Endodermal cell (in vitro differentiated cells): Measurements from ENCODE around the gene TP53I11. TPM values are rescaled to one million over a fixed set of nuclear protein-coding genes. Genes with fewer than 3 reads are reported as not detected.
A peak's percentile ranks its signal among the peaks of the same experiment; 100 is the strongest.

ENCODE experiments used
- DNase-seq: peaks from one replicate; pipeline ENCODE4 v3.0.0-alpha.2; 2017
- H3K27ac ChIP-seq: 2 replicates; pipeline ENCODE4 v1.5.1; 2013; ENCODE audit warnings: mild to moderate bottlenecking, low read depth, low read length, moderate library complexity
- H3K27me3 ChIP-seq: 2 replicates; pipeline ENCODE4 v1.6.1; 2013; ENCODE audit warnings: mild to moderate bottlenecking, low read length, moderate library complexity; ENCODE audit not compliant: insufficient read depth, control insufficient read depth, poor library complexity, severe bottlenecking
- H3K36me3 ChIP-seq: 2 replicates; pipeline ENCODE4 v1.7.0; 2013; ENCODE audit warnings: mild to moderate bottlenecking, low read length, moderate library complexity; ENCODE audit not compliant: control insufficient read depth, insufficient read depth
- H3K4me1 ChIP-seq: one replicate; pipeline ENCODE4 v1.7.0; 2013; ENCODE audit warnings: low read length; ENCODE audit not compliant: control insufficient read depth, insufficient read depth
- H3K4me3 ChIP-seq: 2 replicates; pipeline ENCODE4 v1.5.1; 2013; ENCODE audit warnings: mild to moderate bottlenecking, low read length, moderate library complexity
- H3K9ac ChIP-seq: 2 replicates; pipeline ENCODE4 v1.6.1; 2013; ENCODE audit warnings: mild to moderate bottlenecking, low read length, moderate library complexity; ENCODE audit not compliant: poor library complexity, severe bottlenecking; ENCODE audit errors: extremely low read depth
- H3K9me3 ChIP-seq: 2 replicates; pipeline ENCODE4 v1.6.1; 2013; ENCODE audit warnings: mild to moderate bottlenecking, low read length, moderate library complexity; ENCODE audit not compliant: control insufficient read depth
- H3K27ac Mint-ChIP-seq: 2 replicates; pipeline ENCODE4 v1.8.0; 2020; ENCODE audit warnings: mixed read lengths
- H3K27me3 Mint-ChIP-seq: 2 replicates; pipeline ENCODE4 v1.8.0; 2021; ENCODE audit warnings: mild to moderate bottlenecking, mixed read lengths; ENCODE audit not compliant: insufficient read depth
- H3K36me3 Mint-ChIP-seq: 2 replicates; pipeline ENCODE4 v1.8.0; 2020; ENCODE audit warnings: low read depth, mixed read lengths
- H3K4me1 Mint-ChIP-seq: 2 replicates; pipeline ENCODE4 v1.8.0; 2020; ENCODE audit warnings: mixed read lengths
- H3K4me3 Mint-ChIP-seq: 2 replicates; pipeline ENCODE4 v1.8.0; 2020; ENCODE audit warnings: mild to moderate bottlenecking, moderate library complexity, mixed read lengths
- H3K9me3 Mint-ChIP-seq: 2 replicates; pipeline ENCODE4 v1.8.0; 2020; ENCODE audit warnings: mild to moderate bottlenecking, mixed read lengths
- WGBS, 2 experiments: methylation state at CpG; one replicate each; pipeline versions ENCODE4 v1.1.5 to v1.1.7; 2013; ENCODE audit warnings: missing lambda C conversion rate in 2 of 2, mixed read lengths in 1 of 2; ENCODE audit not compliant: insufficient coverage in 1 of 2, insufficient read length in 1 of 2; 5-methylcytosine and 5-hydroxymethylcytosine counted together
- total RNA-seq, 2 donors: library from RNA; stranded (reverse); fragmentation: NEBNext Ultra II Directional in 1 of 2; extraction: Animal tissue kit (Norgen Biotek cat#: 25700) in 1 of 2; gene quantifications; 2 replicates in 1 of 2; 3 replicates in 1 of 2; pipeline ENCODE4 v1.2.1, GENCODE V29; 2021
- TF ChIP-seq, protein P1 (sequence below): fragments of 200-600 bp; sonication (generic); conservative IDR thresholded peaks from 2 replicates; pipeline ENCODE4 v1.5.0; 2021; ENCODE audit warnings: antibody characterized with exemption, mild to moderate bottlenecking

TP53I11 gene
- total RNA-seq, 2 donors from 2014 or later = 136 to 203 TPM

DNA sequence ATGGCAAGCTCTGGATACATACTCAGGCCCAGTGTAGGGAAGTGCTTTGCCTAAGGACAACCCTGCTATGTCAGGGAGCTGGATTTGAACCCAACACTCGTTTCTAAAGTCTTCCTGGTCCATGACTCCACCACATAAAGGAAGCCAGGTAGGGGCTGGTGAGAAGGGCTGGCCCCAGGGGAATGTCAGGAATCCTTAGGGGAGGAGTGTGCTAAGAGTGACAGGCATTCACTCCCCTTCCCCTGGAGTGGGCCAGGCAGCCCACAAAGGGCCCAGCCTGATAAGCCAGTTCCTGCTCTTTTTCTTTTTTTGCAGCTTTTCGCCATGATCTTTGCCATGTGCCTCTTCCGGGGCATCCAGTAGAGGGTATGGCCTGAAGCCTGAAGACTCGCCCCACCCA lies 21.9 kb downstream of the TP53I11 start:
- Mint-ChIP-seq H3K9me3 (no peaks in the 10 kb centered on the region), H3K27ac (peak overlapping the region; percentile 84), H3K27me3 (no peaks in the 10 kb centered on the region), H3K4me1 (peaks cover 18% of the 10 kb centered on the region), H3K36me3 (peaks cover 5% of the 10 kb centered on the region), H3K4me3 (no peak overlapping the region)
- TF ChIP-seq, protein P1, sequence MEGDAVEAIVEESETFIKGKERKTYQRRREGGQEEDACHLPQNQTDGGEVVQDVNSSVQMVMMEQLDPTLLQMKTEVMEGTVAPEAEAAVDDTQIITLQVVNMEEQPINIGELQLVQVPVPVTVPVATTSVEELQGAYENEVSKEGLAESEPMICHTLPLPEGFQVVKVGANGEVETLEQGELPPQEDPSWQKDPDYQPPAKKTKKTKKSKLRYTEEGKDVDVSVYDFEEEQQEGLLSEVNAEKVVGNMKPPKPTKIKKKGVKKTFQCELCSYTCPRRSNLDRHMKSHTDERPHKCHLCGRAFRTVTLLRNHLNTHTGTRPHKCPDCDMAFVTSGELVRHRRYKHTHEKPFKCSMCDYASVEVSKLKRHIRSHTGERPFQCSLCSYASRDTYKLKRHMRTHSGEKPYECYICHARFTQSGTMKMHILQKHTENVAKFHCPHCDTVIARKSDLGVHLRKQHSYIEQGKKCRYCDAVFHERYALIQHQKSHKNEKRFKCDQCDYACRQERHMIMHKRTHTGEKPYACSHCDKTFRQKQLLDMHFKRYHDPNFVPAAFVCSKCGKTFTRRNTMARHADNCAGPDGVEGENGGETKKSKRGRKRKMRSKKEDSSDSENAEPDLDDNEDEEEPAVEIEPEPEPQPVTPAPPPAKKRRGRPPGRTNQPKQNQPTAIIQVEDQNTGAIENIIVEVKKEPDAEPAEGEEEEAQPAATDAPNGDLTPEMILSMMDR = no peak
- Histone ChIP-seq H3K9me3 (no peaks in the 10 kb centered on the region), H3K4me1 (peaks cover 6% of the 10 kb centered on the region), H3K4me3 (no peak overlapping the region), H3K27me3 (no peaks in the 10 kb centered on the region), H3K27ac (no peak overlapping the region), H3K36me3 (no peaks in the 10 kb centered on the region), H3K9ac (no peak overlapping the region)
- 72 to 83% methylated on average over 2 to 4 of the region's 4 CpGs for WGBS, 2 experiments
- peak; percentile 90 for DNase-seq

DNA sequence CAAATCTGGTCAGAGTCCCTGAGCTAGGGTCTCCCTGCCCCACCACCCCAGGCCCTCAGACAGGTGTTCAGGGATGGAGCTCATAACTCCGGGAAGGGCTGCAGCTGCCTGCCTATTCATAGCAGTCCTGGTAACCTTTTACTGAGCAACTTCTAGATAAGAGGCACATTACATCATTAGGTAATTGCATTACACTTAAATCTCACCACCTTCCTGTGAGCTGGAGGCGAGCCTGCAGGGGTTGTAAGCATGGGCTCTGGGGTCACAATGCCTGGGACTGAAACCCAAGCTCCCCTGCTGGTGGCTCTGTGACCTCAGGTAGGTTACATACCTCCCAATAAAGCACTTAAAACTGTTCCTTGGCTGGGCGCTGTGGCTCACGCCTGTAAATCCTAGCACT lies 22.5 kb downstream of the TP53I11 start:
- 85 to 90% methylated on average over 3 to 4 of the region's 4 CpGs for WGBS, 2 experiments
- H3K9me3 ChIP-seq = no peaks in the 10 kb centered on the region
- Mint-ChIP-seq H3K9me3 (no peaks in the 10 kb centered on the region), H3K27ac (peak overlapping the region; percentile 84), H3K4me3 (no peak overlapping the region), H3K36me3 (peaks cover 5% of the 10 kb centered on the region), H3K27me3 (no peaks in the 10 kb centered on the region), H3K4me1 (peaks cover 18% of the 10 kb centered on the region)
- no peaks in the 10 kb centered on the region for H3K27me3 ChIP-seq
- no peak overlapping the region for H3K27ac ChIP-seq
- DNase-seq = peak; percentile 78
- H3K9ac ChIP-seq = no peak overlapping the region
- peaks cover 6% of the 10 kb centered on the region for H3K4me1 ChIP-seq
- no peak overlapping the region for H3K4me3 ChIP-seq
- TF ChIP-seq, protein P1 = peak; percentile 53
- H3K36me3 ChIP-seq = no peaks in the 10 kb centered on the region

DNA sequence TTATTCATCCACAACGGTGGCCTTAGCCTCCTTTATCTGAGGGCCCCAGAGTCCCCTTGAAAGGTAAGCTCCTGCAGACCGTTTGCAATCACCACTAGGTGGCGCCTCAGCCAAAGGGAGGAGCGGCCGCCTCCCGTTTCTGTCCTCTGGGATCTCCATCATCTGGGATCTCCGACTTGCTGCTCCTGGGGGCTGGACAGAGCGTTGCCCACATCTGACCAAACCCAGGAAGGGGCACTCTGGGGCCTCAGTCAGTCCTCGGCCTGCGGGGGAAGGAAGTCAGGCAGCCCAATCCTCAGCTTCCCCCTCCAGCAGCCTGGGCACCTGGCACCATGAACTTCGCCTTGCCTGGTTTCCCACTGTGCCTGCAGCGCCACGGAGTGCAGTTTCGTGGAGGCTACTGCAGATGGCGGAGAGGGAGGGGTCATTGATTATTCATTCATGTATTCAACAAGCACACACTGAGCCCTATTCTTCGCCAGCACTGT lies 23.5 kb downstream of the TP53I11 start:
- Histone ChIP-seq H3K27ac (no peak overlapping the region), H3K9me3 (no peaks in the 10 kb centered on the region), H3K36me3 (no peaks in the 10 kb centered on the region), H3K4me1 (peaks cover 6% of the 10 kb centered on the region), H3K9ac (no peak overlapping the region), H3K27me3 (no peaks in the 10 kb centered on the region), H3K4me3 (no peak overlapping the region)
- TF ChIP-seq, protein P1 = peak; percentile 94
- no peak overlapping the region for H3K4me3 Mint-ChIP-seq
- H3K9me3 Mint-ChIP-seq = no peaks in the 10 kb centered on the region
- peak; percentile 96 for DNase-seq
- peaks cover 18% of the 10 kb centered on the region for H3K4me1 Mint-ChIP-seq
- no peaks in the 10 kb centered on the region for H3K27me3 Mint-ChIP-seq
- H3K27ac Mint-ChIP-seq = peak overlapping the region; percentile 31
- peaks cover 3% of the 10 kb centered on the region for H3K36me3 Mint-ChIP-seq
- WGBS, 2 experiments = 45 to 50% methylated on average over 11 to 16 of the region's 16 CpGs
